ENCODE measurements around the gene CACNA1C.
A peak's percentile ranks its signal among the peaks of the same experiment; 100 is the strongest.
"Not testable (repeated sequence)": the region's sequence is repeated elsewhere in the genome, so short reads cannot be mapped to it uniquely, and the experiment has no call there.

CACNA1C gene

DNA sequence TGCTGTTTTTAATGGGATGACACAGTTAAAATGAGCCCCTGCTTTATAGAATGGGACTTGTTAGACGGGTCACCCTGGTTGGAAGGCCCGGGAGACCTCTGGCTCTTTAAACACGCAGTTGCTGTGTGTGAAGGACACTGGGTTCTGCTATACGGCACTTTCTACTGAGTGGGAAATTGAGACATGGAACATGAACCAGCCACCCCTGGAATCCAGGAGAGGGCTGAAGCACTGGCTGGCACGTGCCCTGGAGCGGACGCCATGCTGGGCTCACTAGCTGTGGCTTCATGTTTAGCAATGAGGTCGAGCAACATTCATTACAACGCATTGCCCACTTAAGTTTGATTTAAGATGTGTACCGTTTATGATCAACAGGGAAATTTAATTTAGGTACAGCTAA lies 23.9 kb downstream of the CACNA1C start:
- no peak for DNase-seq

DNA sequence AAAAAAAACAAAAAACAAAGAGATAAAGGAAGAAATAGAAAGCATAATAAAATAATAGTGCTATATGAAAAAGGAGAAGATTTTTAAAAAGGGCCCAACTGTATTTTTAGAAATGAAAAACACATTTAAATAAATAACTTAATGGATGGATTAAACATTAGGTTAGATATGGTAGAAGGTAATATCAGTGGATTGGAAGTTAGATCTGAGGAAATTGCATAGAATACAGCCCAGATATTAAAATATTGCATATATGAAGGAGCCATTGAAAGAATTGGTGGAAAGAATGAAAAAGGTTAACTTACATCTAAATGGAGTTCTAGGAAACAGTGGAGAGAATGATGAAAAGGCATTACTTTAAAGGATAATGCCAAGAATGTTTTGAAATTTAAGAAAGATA lies 27.8 kb downstream of the CACNA1C start:
- no peak for DNase-seq

DNA sequence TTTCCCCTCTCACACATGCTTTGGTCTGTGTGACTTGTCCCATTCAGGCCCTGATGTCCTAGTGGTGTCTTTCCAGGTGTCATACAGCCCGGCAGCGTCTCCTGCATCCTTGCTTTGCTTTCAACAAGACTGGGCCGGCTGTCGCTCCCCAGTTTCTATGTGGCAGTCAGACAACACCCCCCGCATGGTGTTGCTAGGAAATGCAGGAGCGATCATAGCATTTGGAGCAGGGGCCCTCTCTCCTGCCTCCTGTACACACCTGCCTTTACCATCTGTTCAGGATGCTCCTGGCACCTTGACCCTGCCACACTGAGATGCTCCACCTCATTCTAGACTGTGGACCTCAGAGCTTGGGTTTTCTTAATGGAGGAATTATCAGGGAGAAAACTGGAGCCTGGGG lies 29.5 kb downstream of the CACNA1C start:
- DNase-seq = peak; percentile 49

DNA sequence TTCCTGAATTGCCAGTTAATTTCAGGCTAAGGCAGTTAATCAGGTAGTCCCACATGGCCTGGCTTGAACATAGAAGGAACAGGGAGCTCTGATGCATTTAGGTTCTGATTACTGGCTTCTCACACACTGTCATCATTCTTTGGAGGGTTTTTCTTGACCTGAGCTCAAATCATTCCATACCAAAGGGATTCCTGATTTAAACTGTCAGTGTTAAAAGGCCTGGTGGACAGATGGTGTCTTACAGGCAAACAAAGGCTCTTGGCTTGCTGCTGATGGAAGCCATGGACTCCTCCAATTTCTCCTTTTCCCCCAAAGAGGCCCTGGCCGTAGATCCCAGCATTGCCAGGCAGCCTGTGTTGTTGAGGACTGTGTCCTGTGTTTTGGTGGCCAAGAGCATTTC lies 30.2 kb downstream of the CACNA1C start:
- DNase-seq = peak; percentile 2

DNA sequence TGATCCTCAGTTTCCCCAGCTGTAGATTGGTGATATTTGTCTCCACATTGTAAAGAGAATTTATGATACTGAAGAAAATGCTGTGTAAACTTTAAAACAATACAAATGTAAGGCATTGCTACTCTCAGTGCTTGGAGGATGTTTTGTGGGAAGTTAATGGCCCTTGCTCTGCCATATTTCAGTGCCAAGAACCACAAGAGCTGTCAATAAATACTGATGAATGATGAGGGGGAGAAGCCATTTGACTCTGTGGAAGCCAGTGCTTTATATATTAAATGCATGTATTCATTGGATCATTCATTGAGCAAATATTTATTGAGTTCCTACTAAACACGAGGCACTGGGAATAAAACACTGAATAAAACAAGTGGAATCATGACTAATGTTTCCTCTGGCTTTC lies 30.8 kb downstream of the CACNA1C start:
- no peak for DNase-seq

DNA sequence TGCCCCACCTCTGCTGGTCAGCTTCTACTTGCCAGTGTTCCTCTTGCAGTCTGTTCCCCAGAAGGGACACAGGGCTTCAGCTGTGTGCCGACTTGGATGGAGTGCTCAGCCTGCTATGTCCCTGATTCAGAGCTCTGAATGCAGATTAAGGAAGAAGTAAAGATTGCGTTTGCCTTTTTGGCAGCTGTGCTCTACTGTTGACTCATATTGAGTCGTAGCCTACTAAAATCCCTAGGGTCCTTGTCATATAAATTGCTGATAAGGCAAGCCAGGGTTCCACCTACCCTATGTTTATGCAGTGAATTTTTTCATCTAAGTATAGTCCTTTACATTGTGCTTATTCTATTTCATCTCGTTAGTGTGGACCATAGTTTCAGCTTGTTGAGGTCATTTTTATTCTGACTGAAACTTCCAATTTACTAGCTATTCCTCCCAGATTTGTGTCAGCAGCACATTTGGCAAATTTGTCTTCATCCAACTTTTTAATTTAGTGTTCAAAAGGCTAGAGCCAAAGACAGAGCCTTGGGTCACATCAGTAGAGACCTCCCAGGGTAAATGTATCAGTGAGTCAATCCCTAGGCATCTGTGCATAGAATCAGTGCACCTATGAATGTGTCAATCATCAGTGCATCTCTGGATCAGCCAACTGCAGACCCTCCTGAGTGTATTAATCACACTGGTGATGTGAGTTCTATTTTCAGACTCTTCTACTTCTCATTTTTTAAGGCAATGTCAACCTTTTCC lies 31.9 kb downstream of the CACNA1C start:
- no peak for DNase-seq

DNA sequence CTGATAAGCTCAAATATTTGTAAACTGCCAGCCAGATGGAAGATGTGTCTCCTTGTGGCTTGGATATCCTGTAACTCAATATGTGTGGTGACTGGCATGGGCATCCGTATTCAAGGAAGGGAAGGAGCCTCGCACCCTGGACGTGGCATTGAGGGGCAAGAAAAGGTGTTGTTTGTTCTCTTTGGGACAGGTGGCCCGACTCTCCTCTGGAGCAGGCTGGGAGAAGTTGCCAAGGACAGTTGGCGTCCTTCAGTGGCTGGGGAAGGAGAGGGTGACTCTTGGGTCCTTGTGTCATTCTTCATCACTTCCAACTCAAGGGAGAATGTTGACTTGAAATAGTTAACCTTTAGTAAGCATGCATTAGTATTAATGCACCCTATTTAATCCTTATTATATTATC lies 39.6 kb downstream of the CACNA1C start:
- no peak for DNase-seq

DNA sequence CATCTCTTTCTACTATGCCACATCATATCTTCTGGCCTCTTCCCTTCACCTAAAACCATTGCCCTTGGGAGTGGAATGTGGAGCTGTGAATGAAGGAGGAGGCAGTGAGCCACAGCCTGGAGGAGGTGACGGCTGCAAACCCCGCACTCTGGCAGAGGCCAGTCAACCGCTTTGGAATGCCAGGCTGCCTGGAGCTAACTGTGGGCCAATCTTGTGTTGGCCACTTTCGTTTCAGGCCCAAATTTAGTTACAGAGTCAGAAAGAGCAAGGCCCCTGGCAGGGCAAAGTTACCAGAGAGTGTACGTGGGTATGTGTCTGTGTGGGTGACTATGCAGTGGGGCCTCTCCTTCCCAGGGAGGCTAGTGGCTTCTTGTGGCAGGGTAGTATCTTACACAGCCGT lies 40.1 kb downstream of the CACNA1C start:
- no peak for DNase-seq

DNA sequence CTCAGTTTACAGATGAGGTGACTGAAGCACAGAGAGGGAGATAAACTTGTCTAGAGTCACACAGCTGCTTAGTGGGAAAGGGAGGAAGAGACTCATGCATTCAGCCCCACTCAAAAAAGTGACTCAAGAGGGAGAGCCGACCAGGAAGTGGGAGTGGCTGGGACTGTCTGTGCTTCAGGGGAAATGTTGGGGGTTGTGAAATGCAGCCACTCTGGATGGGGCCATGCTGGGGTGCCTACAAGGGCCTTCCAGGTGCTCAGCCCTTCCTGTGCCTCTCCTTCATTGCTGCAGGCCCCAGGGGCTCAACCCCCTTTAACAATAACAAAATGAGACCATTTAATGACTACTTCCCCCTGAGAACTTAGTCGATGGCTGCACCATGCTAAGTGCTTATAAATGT lies 41.8 kb downstream of the CACNA1C start:
- no peak for DNase-seq

DNA sequence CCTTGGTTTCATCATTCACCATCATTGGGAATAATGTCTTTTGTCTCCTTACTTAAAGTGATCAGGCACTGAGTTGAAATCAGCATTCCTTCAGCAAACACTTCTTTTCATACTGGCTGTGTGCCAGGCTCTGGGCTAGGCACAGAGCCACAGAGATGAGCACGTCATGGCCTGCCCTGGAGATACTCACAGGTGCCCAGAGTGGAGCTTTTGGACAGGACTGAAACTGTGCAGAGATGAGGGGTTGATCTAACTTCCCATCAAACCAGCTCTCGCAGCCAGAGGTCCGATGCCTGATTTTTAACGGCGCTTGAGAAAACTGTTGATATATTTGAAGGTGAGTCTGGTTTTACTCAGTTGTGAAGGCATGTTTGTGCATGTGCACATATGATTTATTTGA lies 43.1 kb downstream of the CACNA1C start:
- DNase-seq = no peak

DNA sequence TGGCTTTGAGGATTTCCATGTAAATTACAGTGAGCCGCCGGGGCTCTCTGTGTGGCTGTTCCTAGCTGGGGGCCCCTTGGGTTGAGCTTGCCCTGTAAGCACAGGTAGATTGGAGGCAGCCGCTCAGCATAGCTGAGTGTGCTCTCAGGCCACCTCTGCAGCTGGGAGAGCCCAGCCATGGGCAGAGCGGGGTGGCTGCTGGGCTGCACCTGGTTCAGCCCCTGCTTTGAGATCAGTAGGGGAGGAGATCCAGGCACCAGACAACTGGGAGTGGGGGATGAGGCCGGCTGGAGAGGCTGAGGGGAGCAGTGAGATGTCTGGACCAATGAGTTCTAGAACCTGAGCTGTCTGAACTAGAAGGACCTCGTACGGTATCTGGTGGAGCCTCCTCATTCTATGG lies 44.8 kb downstream of the CACNA1C start:
- no peak for DNase-seq

DNA sequence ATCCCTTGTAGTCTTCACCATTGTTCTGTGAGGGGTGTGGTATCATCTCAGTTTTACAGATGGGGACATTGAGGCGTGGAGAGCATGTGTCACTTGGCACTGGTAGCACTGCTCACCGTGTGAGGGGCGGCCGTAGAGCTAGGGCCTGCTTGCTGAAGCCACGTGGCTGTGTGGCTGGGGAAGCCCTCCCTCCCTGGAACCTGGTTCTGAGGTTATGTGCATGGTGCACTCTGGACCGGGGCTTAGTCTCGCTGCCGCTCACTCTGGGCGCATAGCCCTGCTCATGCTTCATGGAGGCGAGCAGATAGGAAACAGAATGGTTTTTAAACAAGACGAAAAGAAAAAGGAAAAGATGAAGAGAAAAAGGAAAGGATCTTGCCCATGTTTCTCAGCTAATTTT lies 46.1 kb downstream of the CACNA1C start:
- no peak for DNase-seq

DNA sequence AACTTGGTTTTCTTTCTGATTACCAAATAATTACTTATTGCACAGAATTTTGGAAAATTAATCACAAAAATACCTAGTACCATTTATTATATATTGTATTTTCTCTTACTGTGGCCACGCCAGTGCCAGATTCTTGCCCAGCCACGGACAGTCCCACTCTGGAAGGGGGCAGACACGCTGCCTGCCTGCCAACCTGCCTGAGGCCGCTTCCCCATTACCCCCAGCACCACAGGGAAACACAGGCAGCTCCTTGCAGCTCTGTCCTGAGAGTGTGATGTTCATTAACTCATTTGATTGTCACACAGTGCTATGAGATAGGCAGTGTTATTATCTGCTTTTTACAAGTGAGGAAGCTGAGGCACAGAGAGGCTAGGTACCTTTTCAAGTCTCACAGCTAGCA lies 46.8 kb downstream of the CACNA1C start:
- no peak for DNase-seq

DNA sequence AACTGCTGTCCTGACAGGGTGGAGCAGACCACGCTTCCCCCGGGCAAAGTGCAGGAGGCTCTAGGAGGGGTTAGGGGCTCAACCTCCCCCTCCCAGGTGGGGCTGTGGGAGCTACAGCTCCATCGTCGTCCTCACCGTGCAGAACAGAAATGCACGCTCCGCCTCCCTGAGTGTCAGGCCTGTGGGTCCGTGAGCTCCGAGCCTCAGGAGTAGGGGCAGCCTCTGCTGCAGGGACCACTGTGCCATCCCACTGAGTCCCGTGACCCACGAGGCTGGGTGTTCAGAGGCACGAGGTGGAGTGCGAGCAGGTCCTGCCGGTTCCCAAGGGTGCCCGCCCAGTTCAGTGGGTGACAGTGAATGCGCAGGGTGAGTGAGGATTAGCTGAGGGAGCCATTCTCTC lies 48.6 kb downstream of the CACNA1C start:
- DNase-seq = no peak

DNA sequence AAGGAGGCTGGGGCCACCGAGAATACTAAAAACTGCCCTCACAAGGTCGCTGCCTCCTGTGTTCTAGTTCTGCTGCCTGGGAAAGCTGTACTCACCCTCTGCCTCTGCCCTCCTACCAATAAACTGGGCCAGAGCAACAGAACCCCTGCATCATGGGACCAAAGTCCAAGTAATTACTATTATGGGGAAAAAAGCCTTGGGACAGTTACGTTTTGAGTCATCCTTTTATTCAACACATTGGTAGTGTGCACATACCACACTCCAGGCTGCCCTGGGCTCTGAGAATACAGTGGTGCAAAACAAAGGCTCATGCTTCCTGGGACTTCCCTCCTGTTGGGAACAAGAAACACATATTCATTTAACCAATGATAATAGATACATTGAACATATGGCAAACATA lies 49.0 kb downstream of the CACNA1C start:
- no peak for DNase-seq

DNA sequence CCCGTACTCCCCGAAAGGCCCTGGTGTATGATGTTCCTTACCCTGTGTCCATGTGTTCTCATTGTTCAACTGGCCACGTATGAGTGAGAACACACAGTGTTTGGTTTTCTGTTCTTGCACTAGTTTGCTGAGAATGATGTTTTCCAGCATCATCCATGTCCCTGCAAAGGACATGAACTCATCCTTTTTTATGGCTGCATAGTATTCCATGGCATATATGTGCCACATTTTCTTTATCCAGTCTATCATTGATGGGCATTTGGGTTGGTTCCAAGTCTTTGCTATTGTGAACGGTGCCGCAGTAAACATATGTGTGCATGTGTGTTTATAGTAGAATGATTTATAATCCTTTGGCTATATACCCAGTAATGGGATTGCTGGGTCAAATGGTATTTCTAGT lies 49.9 kb downstream of the CACNA1C start:
- not testable (repeated sequence) for DNase-seq

DNA sequence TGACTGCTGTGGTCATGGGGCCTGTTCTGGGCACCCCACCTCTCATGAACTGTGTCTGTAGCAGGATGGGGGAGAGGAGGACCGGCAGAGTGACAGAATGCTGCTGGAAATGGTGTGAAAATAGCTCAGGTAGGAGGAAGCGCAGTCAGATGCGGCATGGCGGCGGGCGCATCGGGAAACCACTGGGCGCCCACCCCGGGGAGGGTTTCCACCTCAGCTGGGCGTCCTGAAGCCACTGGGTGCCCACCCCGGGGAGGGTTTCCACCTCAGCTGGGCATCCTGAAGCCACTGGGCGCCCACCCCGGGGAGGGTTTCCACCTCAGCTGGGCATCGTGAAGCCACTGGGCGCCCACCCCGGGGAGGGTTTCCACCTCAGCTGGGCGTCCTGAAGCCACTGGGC lies 52.6 kb downstream of the CACNA1C start:
- DNase-seq = not testable (repeated sequence)

DNA sequence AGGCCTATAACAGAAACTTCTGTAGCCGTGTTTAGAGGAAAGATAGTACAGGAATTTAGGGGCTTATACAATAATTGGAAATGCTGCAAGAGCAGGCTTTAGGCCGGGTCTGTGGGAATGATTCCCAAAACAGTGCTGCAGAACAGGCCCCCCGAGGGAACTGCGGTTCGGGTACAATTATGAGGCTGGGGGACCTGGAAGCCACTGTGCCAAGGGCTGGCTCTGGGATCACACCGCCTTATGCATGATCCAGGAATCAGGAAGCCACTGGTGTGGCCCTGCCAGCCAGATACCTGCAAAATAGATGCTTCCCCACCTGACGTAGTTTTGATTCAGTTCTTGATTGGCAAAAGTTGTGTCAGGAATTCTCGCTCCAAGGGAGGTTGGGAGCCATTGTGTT lies 55.4 kb downstream of the CACNA1C start:
- DNase-seq = no peak

DNA sequence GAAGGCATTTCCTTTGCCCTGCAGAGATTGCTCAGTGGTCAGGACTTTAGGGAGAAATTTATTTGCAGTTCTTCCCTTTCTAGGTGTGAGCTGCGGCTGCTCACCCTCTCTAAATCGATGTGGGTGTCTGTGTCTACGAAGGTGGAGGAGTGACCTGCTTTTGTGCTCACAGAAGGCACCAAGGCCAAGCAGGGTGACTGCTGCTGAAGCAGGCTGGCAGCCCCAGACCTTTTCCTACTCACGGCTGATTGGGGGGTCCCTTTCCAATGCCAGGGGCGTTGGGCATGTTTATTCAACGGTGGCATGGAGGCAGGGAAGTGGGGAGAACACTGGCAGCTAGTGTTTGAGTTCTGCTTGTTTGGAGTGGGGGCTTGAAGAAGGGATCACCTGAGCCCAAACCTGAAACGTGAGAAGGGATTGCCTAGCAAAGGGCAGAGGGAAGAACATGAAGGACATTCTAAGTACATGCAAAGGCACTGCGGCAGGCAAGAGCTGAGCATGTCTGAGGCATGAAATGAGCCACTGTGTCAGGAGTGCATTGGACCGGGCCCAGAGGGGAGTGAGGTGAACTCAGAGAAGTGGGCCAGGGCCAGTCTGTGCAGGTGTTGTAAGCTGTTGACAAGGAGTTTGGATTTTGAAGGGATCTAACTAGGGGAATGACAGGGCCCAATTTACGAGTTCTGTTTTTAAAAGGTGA lies 56.3 kb downstream of the CACNA1C start:
- DNase-seq = no peak

DNA sequence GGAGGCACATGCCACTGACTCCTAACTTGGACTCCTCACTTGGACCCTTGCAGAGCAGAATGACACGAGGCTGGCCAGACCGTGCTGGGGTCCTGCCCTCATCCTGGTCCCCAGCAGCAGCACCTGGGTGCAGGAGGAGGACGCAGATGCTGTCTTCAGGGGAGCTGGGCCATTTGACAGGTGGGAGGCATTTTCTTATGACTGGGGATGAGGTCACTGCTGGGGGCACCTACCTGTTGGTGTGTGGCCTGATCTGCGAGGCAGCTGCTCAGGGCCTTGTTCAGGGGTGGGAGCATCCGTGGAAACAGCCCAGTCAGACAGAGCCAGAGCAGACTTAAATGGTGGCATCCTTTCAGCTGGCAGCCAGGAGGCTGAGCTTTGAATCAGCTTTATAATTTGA lies 57.3 kb downstream of the CACNA1C start:
- DNase-seq = no peak

DNA sequence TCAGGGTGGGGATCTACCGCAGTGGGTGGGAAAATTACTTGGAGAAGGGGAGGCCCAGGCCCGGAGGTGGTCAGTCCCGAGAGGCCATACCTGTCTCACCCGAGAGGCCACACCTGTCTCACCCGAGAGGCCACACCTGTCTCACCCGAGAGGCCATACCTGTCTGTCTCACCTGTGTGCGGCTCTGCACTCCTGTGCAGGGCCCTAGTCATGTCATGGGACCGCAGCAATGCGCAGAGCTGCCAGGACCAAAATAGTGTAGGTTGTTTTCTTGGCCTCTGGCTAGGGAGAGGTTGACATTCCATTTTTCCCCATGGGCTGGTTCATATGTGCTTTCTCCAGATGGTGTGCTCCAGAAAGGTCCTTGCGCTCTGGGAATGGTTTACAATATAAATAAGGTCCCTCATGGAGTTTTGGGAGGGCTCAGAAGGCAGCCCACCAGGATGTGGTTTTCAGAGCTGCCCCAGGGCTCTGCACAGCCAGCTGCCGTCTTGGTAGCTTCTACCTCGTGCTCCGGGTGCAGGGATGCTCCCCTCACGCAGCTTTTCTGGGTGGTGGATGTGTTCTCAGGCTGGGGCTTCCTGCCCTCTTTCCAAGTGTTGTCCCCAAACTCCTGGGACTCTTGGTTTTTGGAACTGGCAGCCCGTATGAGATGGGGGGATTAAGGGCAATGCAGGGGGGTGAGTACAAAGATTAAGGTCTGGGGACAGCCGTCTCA lies 58.2 kb downstream of the CACNA1C start:
- DNase-seq = no peak

DNA sequence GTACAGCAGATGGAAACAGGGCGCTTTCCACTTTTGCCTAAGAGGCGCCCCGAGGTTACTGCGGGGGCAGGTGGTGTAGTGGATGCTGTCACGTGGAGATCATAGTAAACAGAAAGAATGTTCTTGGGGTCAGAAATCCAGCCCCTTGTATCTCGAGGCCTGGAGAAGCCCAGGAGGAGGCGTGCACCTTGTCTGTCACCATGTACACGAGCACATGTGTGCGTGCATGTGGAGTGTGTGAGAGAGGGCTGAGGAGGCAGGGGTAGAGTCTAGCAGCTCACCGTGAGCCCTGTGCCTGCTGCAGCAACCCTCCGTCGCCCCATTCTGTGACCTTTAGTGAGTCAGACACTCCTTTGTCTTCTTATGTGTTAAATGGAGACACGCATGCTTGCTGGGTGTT lies 59.0 kb downstream of the CACNA1C start:
- DNase-seq = no peak

DNA sequence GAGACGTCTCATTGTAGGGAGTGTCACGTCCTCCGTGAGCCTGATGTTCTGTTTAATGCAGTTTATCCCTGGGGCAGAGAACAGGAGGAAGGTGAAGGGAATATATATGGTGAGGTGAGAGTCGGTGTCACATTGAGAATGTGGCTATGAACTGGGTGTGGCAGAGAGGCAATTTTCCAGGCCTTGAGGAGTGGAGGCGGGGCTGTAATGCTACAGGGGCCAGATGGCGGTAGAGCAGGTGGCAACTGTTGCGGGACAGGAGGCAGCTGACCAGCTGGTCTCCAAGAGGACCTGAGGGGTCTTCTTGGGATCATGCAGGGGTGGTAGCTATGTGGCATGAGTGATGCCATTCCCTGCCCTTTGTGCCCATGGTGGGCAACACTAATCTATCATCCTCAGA lies 59.6 kb downstream of the CACNA1C start:
- DNase-seq = peak; percentile 46

All from NCI-H524 treated with DMSO at 0.1 percent for 48 hours (cell line).